GM12878 (cell line): ENCODE results near the gene TTLL13. TPM values are rescaled to one million over a fixed set of nuclear protein-coding genes. Genes with fewer than 3 reads are reported as not detected.

Experiments used
- ATAC-seq: fragments of 200-7000 bp; cut with Tn5 transposase; 3 replicates; pipeline ENCODE4 v1.9.1; 2020; ENCODE audit warnings: mild to moderate bottlenecking, moderate library complexity
- BruUV-seq: library from RNA; stranded (reverse); fragments of 400-500 nt; replicated peaks from 2 replicates; lab custom pipeline; 2021; lab: Mats Ljungman, UMichigan
- CTCF ChIA-PET: fragments of 300-600 bp; sonication (Branson Sonifier 250); formaldehyde crosslinking; extraction: SDS; loops from one replicate; lab custom pipeline; 2021; ENCODE audit warnings: inconsistent platforms; lab: Yijun Ruan, JAX
- POLR2A ChIA-PET: fragments of 350-600 bp; formaldehyde crosslinking; extraction: SDS; loops from one replicate; lab custom pipeline; 2021; ENCODE audit warnings: inconsistent platforms; lab: Charles Lee
- RAD21 ChIA-PET: fragments of 300-600 bp; sonication (Branson Sonifier 250); formaldehyde crosslinking; loops from one replicate; lab custom pipeline; 2023; ENCODE audit warnings: antibody characterized with exemption; ENCODE audit not compliant: unreplicated experiment; lab: Charles Lee
- SMC1A ChIA-PET: fragments of 300-600 bp; sonication (Branson Sonifier 250); formaldehyde crosslinking; loops from one replicate; lab custom pipeline; 2023; ENCODE audit not compliant: unreplicated experiment, uncharacterized antibody; lab: Charles Lee
- DNase-seq: peaks from one replicate; pipeline ENCODE4 v3.0.0-alpha.2; 2011; ENCODE audit warnings: low read depth, low spot score
- FAIRE-seq: peaks from 3 replicates; lab custom pipeline; 2011; peaks lifted over from hg19 to GRCh38; lab: Jason Lieb, UNC
- H2AFZ ChIP-seq: 2 replicates; pipeline ENCODE4 v1.6.0; 2011; ENCODE audit warnings: low read depth, low read length, control low read depth; ENCODE audit not compliant: control insufficient read depth
- H3K27ac ChIP-seq: 2 replicates; pipeline ENCODE4 v1.5.1; 2011; ENCODE audit warnings: control low read depth; ENCODE audit not compliant: control insufficient read depth, insufficient read depth
- H3K27me3 ChIP-seq, 2 experiments: replicated peaks in 1 of 2; 2 replicates each; pipeline versions ENCODE4 v1.6.0 to v1.6.1; 2011; ENCODE audit warnings: low read length in 1 of 2; ENCODE audit not compliant: control insufficient read depth in 2 of 2, insufficient read depth in 2 of 2
- H3K36me3 ChIP-seq, 2 experiments: 2 replicates each; pipeline ENCODE4 v1.5.1; 2011; ENCODE audit warnings: low read length in 1 of 2; ENCODE audit not compliant: control insufficient read depth in 2 of 2, insufficient read depth in 2 of 2
- H3K4me1 ChIP-seq: 2 replicates; pipeline ENCODE4 v1.6.1; 2011; ENCODE audit warnings: mild to moderate bottlenecking, low read length, moderate library complexity, mixed read lengths; ENCODE audit not compliant: control insufficient read depth, insufficient read depth
- H3K4me2 ChIP-seq: 2 replicates; pipeline ENCODE4 v1.6.0; 2011; ENCODE audit warnings: control low read depth; ENCODE audit not compliant: control insufficient read depth, insufficient read depth
- H3K4me3 ChIP-seq: fragments of 200-600 bp; sonication (generic); 2 replicates; pipeline ENCODE4 v1.5.1; 2016
- H3K79me2 ChIP-seq: 2 replicates; pipeline ENCODE4 v1.6.0; 2011; ENCODE audit warnings: low read length; ENCODE audit not compliant: control insufficient read depth, insufficient read depth
- H3K9ac ChIP-seq: 2 replicates; pipeline ENCODE4 v1.8.0; 2011; ENCODE audit warnings: low read length, control low read depth, mixed read lengths; ENCODE audit not compliant: control insufficient read depth, insufficient read depth
- H3K9me3 ChIP-seq: replicated peaks from 3 replicates; pipeline ENCODE4 v1.5.1; 2011; ENCODE audit warnings: mild to moderate bottlenecking, low read length; ENCODE audit not compliant: control insufficient read depth, insufficient read depth
- H4K20me1 ChIP-seq: 2 replicates; pipeline ENCODE4 v1.6.0; 2011; ENCODE audit not compliant: control insufficient read depth, insufficient read depth
- GATAD2B ChIP-seq: fragments of 450-650 bp; conservative IDR thresholded peaks from 2 replicates; pipeline ENCODE4 v1.6.1; 2017; ENCODE audit warnings: low read depth, mild to moderate bottlenecking, moderate library complexity
- IKZF1 ChIP-seq: fragments of 450-650 bp; conservative IDR thresholded peaks from 2 replicates; pipeline ENCODE4 v1.6.1; 2017; ENCODE audit warnings: antibody characterized with exemption, mild to moderate bottlenecking
- KAT2A ChIP-seq: conservative IDR thresholded peaks from 2 replicates; pipeline ENCODE4 v1.6.1; 2011; ENCODE audit warnings: low read depth, low read length; ENCODE audit not compliant: control insufficient read depth
- MTA2 ChIP-seq: fragments of 450-650 bp; IDR thresholded peaks from 2 replicates; pipeline ENCODE4 v1.6.1; 2016; ENCODE audit warnings: low read depth, mild to moderate bottlenecking, moderate library complexity
- RBBP5 ChIP-seq: fragments of 200-600 bp; sonication (generic); conservative IDR thresholded peaks from 2 replicates; pipeline ENCODE4 v1.6.1; 2016
- SMAD1 ChIP-seq: fragments of 450-650 bp; IDR thresholded peaks from 2 replicates; pipeline ENCODE4 v1.6.1; 2018; ENCODE audit warnings: mild to moderate bottlenecking, low read depth; ENCODE audit not compliant: partially characterized antibody
- SRF ChIP-seq, 2 experiments: IDR thresholded peaks; 2 replicates each; pipeline ENCODE4 v1.6.1; 2011; ENCODE audit warnings: low read depth in 2 of 2, low read length in 2 of 2, mild to moderate bottlenecking in 1 of 2, moderate library complexity in 1 of 2
- TARDBP ChIP-seq: IDR thresholded peaks from 2 replicates; pipeline ENCODE4 v1.6.1; 2016; ENCODE audit warnings: borderline replicate concordance
- ZBTB40 ChIP-seq: fragments of 450-650 bp; IDR thresholded peaks from 2 replicates; pipeline ENCODE4 v1.6.1; 2016; ENCODE audit warnings: mild to moderate bottlenecking, moderate library complexity, borderline replicate concordance
- ZNF687 ChIP-seq: fragments of 450-650 bp; IDR thresholded peaks from 2 replicates; pipeline ENCODE4 v1.6.1; 2017; ENCODE audit warnings: mild to moderate bottlenecking, moderate library complexity
- ZZZ3 ChIP-seq: IDR thresholded peaks from 2 replicates; pipeline ENCODE4 v1.6.1; 2011; ENCODE audit warnings: low read depth; ENCODE audit not compliant: control insufficient read depth, insufficient read length
- WGBS: methylation state at CpG from one replicate; pipeline ENCODE4 v1.1.6; 2016; ENCODE audit warnings: low lambda C conversion rate; ENCODE audit not compliant: insufficient replicate concordance, insufficient coverage; ENCODE audit errors: missing lambda C conversion rate; 5-methylcytosine and 5-hydroxymethylcytosine counted together
- in situ Hi-C: fragments of 300-500 bp; cut with MboI; formaldehyde crosslinking; loops from 9 replicates; pipeline ENCODE4 v1.14.3; 2018; ENCODE audit warnings: mixed read lengths
- intact Hi-C: fragments of 100-400 bp; cut with micrococcal nuclease; formaldehyde crosslinking; loops from one replicate; pipeline ENCODE4 v1.14.2; 2022; ENCODE audit not compliant: unreplicated experiment
- polyA plus RNA-seq, 11 experiments: library from polyadenylated mRNA; depleted of rRNA in 4 of 11; unstranded in 6 of 11; stranded (reverse) in 5 of 11; fragments of >200 nt; fragmentation: Nextera tagmentation in 4 of 11; fragmentation: Illumina TruSeq in 1 of 11; extraction: Ambion mirVana in 4 of 11; extraction: Trizol in 1 of 11; gene quantifications; 1 replicate in 1 of 11; 2 replicates in 10 of 11; pipeline versions ENCODE4 v1.2.1 to v1.2.3, GENCODE V29; 2011 to 2016; ENCODE audit warnings: inconsistent platforms in 2 of 11, missing spikeins in 2 of 11, low read depth in 1 of 11
- total RNA-seq, 4 experiments: library from RNA; depleted of rRNA in 3 of 4; stranded (reverse); fragments of >200 nt in 3 of 4; fragmentation: Illumina TruSeq in 1 of 4; extraction: Trizol in 1 of 4; gene quantifications; 2 replicates each; pipeline versions ENCODE4 v1.2.1 to v1.2.3, GENCODE V29; 2013 to 2021
- TF ChIP-seq, protein P1 (sequence below): fragments of 450-650 bp; formaldehyde crosslinking; IDR thresholded peaks from 2 replicates; pipeline ENCODE4 v1.5.0; 2022; ENCODE audit warnings: mild to moderate bottlenecking, missing genetic modification characterization

The TTLL13 gene
- total and polyA plus RNA-seq, 10 of the 15 experiments (the other 5 are each of a cell fraction or from before 2014, with no cell fraction given) = 0.03 to 0.32 (median 0.13) TPM; not detected in 1

GRCh38 chr15:90227336-90227735 is 22.0 kb upstream of the TTLL13 start:
- H3K4me2 ChIP-seq = no peak overlapping the region
- H3K27me3 ChIP-seq = no peaks in the 10 kb centered on the region
- no peak overlapping the region for H3K27ac ChIP-seq
- H4K20me1 ChIP-seq = no peaks in the 10 kb centered on the region
- no peak for DNase-seq
- no peak overlapping the region for H2AFZ ChIP-seq
- intact Hi-C loops = no loop called here
- H3K36me3 ChIP-seq = peaks cover 19 to 24% of the 10 kb centered on the region in 2 experiments; a peak in 3 of 4 replicates
- ATAC-seq = no peak
- CTCF ChIA-PET = interaction anchor here (1.1 to 1.2 kb wide), 2 partner anchors 35 to 79 kb away, joined by 4 to 5 read pairs; no protein-coding TSS in a partner anchor
- WGBS = 100% methylated on average over 7 of the region's 7 CpGs
- RAD21 ChIA-PET = no interaction called here
- peaks cover 23% of the 10 kb centered on the region for H3K4me1 ChIP-seq
- in situ Hi-C loops = no loop called here
- H3K9me3 ChIP-seq = no peaks in the 10 kb centered on the region
- SMC1A ChIA-PET = interaction anchor here (0.6 kb wide), 1 partner anchor 78 kb away, joined by 3 read pairs; no protein-coding TSS in a partner anchor
- H3K4me3 ChIP-seq = no peak overlapping the region
- H3K9ac ChIP-seq = no peak overlapping the region
- peaks cover 11% of the 10 kb centered on the region for H3K79me2 ChIP-seq
- BruUV-seq = no TSS peak
- FAIRE-seq = no peak
- POLR2A ChIA-PET = no interaction called here
- TF ChIP-seq GATAD2B = no peak
- no peak for TF ChIP-seq MTA2
- no peak for TF ChIP-seq ZBTB40
- no peak for TF ChIP-seq TARDBP
- TF ChIP-seq ZNF687 = no peak
- no peak for TF ChIP-seq SRF (IDR thresholded peaks at IDR 0.05; ENCODE audit: low read depth in 2 of 2, low read length in 2 of 2)
- TF ChIP-seq ZZZ3 = no peak
- TF ChIP-seq KAT2A = no peak
- no peak for TF ChIP-seq RBBP5
- TF ChIP-seq, protein P1, sequence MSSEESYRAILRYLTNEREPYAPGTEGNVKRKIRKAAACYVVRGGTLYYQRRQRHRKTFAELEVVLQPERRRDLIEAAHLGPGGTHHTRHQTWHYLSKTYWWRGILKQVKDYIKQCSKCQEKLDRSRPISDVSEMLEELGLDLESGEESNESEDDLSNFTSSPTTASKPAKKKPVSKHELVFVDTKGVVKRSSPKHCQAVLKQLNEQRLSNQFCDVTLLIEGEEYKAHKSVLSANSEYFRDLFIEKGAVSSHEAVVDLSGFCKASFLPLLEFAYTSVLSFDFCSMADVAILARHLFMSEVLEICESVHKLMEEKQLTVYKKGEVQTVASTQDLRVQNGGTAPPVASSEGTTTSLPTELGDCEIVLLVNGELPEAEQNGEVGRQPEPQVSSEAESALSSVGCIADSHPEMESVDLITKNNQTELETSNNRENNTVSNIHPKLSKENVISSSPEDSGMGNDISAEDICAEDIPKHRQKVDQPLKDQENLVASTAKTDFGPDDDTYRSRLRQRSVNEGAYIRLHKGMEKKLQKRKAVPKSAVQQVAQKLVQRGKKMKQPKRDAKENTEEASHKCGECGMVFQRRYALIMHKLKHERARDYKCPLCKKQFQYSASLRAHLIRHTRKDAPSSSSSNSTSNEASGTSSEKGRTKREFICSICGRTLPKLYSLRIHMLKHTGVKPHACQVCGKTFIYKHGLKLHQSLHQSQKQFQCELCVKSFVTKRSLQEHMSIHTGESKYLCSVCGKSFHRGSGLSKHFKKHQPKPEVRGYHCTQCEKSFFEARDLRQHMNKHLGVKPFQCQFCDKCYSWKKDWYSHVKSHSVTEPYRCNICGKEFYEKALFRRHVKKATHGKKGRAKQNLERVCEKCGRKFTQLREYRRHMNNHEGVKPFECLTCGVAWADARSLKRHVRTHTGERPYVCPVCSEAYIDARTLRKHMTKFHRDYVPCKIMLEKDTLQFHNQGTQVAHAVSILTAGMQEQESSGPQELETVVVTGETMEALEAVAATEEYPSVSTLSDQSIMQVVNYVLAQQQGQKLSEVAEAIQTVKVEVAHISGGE (CRISPR knock-in tag) = no peak
- no peak for TF ChIP-seq IKZF1
- TF ChIP-seq SMAD1 = no peak
